GM18909 (cell line): ENCODE results near the gene SLC38A7.
"Not testable (repeated sequence)": the region's sequence is repeated elsewhere in the genome, so short reads cannot be mapped to it uniquely, and the experiment has no call there.

ENCODE experiments used
- ATAC-seq: cut with Tn5 transposase; IDR thresholded peaks from one replicate; pipeline ENCODE4 v1.9.1; 2021; ENCODE audit warnings: mild to moderate bottlenecking; ENCODE audit not compliant: unreplicated experiment, poor library complexity

Gene SLC38A7

GRCh38 chr16:58638148-58639036, 46.2 kb downstream of the SLC38A7 start:
- ATAC-seq: no peak

DNA sequence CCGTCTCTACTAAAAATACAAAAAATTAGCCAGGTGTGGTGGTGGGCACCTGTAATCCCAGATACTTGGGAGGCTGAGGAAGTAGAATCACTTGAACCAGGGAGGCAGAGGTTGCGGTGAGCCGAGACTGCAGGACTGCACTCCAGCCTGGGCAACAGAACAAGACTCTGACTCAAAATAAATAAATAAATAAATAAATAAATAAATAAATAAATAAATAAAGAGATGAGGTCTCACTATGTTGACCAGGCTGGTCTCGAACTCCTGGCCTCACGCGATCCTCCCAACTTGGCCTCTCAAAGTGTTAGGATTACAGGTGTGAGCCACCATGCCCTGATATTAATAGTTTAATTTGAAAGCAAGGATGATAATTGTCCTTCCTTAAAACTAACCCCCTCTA, 47.5 kb downstream of the SLC38A7 start:
- ATAC-seq: not testable (repeated sequence)

DNA sequence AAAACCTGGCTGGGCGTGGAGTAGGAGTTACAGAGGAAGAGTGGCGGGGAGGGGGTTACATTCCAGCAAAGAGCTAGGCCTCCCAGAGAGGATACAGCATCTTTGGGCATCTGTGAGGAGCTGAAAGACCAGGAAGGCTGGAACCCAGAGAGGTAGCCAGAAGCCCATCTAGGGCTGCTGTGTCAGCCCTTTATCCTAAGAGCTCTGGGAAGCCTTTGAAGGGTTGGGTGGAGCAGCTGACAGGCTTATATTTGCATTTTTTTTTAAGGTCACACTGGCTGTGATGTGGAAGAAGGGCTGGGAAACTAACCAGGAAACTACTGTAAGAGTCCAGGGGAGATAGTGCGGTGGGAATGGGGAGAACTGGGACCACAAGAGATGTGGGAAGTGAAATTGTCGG, 48.1 kb downstream of the SLC38A7 start:
- no peak for ATAC-seq

DNA sequence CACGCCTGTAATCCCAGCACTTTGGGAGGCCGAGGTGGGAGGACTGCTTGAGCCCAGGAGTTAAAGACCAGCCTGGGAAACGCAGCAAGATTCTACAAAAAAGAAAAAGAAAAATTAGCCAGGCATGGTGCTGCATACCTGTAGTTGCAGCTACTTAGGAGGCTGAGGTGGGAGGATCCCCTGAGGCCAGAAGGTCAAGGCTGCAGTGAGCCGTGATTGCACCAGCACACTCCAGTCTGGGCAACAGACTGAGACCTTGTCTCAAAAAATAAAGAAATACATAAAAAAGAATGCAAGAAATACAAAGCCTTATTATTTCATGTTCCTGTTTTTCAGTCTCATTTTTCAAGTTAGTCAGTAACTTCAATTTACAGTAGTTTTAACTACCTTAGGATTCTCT, 49.1 kb downstream of the SLC38A7 start:
- ATAC-seq: no peak

- no peak for ATAC-seq
Measured at GRCh38 chr16:58634265-58634802, 50.2 kb downstream of the SLC38A7 start.

- ATAC-seq: peak; percentile 89
Measured at GRCh38 chr16:58629733-58630640, 54.6 kb downstream of the SLC38A7 start, which contains the start of gene CNOT1. TSS of gene CNOT1 (minus strand) at chr16:58629826. CDS start at chr16:58599337, 30,489 bp downstream.

GRCh38 chr16:58628845-58629732, 55.5 kb downstream of the SLC38A7 start:
- peak; percentile 1 for ATAC-seq

- no peak for ATAC-seq
Measured at GRCh38 chr16:58624209-58624608, 60.4 kb downstream of the SLC38A7 start.

- no peak for ATAC-seq
Measured at GRCh38 chr16:58620396-58620795, 64.2 kb downstream of the SLC38A7 start.

DNA sequence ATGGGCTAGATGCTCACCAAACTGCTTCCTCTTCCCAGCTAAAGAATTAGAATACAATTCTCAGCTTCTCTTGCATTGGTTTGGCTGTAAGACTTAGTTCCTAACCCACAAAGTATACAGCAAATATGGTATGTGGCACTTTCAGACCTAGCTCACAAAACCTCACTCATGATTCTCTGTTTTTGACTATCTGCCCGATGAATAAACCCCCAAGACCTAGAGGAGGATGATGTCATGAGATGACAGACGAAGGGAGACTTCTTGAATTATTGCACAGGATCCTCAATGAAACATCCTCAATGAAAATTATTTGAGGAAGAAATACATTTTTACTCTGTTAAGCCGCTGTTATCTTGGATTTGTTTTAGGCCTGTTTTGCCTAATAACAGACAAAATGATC, 69.3 kb downstream of the SLC38A7 start:
- ATAC-seq: no peak
